MV-4-11 (cell line): ENCODE results near the gene SLC16A3.
"Not testable (repeated sequence)": the region's sequence is repeated elsewhere in the genome, so short reads cannot be mapped to it uniquely, and the experiment has no call there.

ENCODE experiments used
- DNase-seq: peaks from one replicate; lab custom pipeline; 2025; lab: John Stamatoyannopoulos, UW

The SLC16A3 gene

GRCh38 chr17:82228842-82229697, at the start of gene SLC16A3:
SLC16A3 (plus strand) TSS chr17:82229042; CDS start chr17:82236009, 6,967 bp downstream.
- DNase-seq: peak; percentile 50

GRCh38 chr17:82179412-82179811, 49.4 kb upstream of the SLC16A3 start:
- DNase-seq: no peak

GRCh38 chr17:82179946-82180475, 48.8 kb upstream of the SLC16A3 start:
- DNase-seq: no peak

- DNase-seq: no peak
Observed at GRCh38 chr17:82180776-82181528, 47.9 kb upstream of the SLC16A3 start.

GRCh38 chr17:82184761-82185160, 44.1 kb upstream of the SLC16A3 start:
- DNase-seq: no peak

- DNase-seq: no peak
Observed at GRCh38 chr17:82186221-82186620, 42.6 kb upstream of the SLC16A3 start.

- DNase-seq: no peak
Observed at GRCh38 chr17:82187500-82187899, 41.3 kb upstream of the SLC16A3 start.

GRCh38 chr17:82188001-82188961, 40.6 kb upstream of the SLC16A3 start:
- DNase-seq: no peak

GRCh38 chr17:82193050-82193449, 35.8 kb upstream of the SLC16A3 start:
- DNase-seq: not testable (repeated sequence)

GRCh38 chr17:82193520-82194220, 35.2 kb upstream of the SLC16A3 start:
- peak; percentile 92 for DNase-seq

- no peak for DNase-seq
Observed at GRCh38 chr17:82194765-82195164, 34.1 kb upstream of the SLC16A3 start.

GRCh38 chr17:82195675-82196672, 32.9 kb upstream of the SLC16A3 start:
- DNase-seq: no peak

- DNase-seq: no peak
Observed at GRCh38 chr17:82198092-82198491, 30.8 kb upstream of the SLC16A3 start.

GRCh38 chr17:82199496-82199895, 29.3 kb upstream of the SLC16A3 start:
- no peak for DNase-seq

- DNase-seq: peak; percentile 85
Observed at GRCh38 chr17:82200135-82200534, 28.7 kb upstream of the SLC16A3 start.

GRCh38 chr17:82200743-82201497, 27.9 kb upstream of the SLC16A3 start:
- peak; percentile 26 for DNase-seq

GRCh38 chr17:82201498-82201910, 27.3 kb upstream of the SLC16A3 start:
- no peak for DNase-seq

GRCh38 chr17:82202981-82203380, 25.9 kb upstream of the SLC16A3 start:
- no peak for DNase-seq

GRCh38 chr17:82203920-82204319, 24.9 kb upstream of the SLC16A3 start:
- DNase-seq: no peak
